Transverse colon (tissue), 4 donors: Measurements from ENCODE around the gene DNHD1.

Source experiments
- EP300 ChIP-seq: sonication (generic); formaldehyde crosslinking; IDR thresholded peaks from one replicate; pipeline ENCODE4 v1.6.1; 2017; ENCODE audit warnings: antibody characterized with exemption, low read depth
- POLR2A ChIP-seq: fragments of 450-650 bp; IDR thresholded peaks from one replicate; pipeline ENCODE4 v1.6.1; 2016; ENCODE audit warnings: antibody characterized with exemption, mild to moderate bottlenecking, moderate library complexity
- POLR2AphosphoS5 ChIP-seq, 3 donors: sonication (generic); formaldehyde crosslinking; IDR thresholded peaks; one replicate each; pipeline ENCODE4 v1.6.1; 2016; ENCODE audit warnings: antibody characterized with exemption in 3 of 3
- TF ChIP-seq, protein P1 (sequence below), 5 experiments: fragments of 200-600 bp in 3 of 5; fragments of 450-650 bp in 2 of 5; sonication (generic) in 3 of 5; IDR thresholded peaks; 1 replicate in 2 of 5; 2 replicates in 3 of 5; pipeline ENCODE4 v1.5.1; 2016 to 2017; ENCODE audit warnings: antibody characterized with exemption in 5 of 5, inconsistent platforms in 3 of 5, mild to moderate bottlenecking in 2 of 5, moderate library complexity in 1 of 5

DNA sequence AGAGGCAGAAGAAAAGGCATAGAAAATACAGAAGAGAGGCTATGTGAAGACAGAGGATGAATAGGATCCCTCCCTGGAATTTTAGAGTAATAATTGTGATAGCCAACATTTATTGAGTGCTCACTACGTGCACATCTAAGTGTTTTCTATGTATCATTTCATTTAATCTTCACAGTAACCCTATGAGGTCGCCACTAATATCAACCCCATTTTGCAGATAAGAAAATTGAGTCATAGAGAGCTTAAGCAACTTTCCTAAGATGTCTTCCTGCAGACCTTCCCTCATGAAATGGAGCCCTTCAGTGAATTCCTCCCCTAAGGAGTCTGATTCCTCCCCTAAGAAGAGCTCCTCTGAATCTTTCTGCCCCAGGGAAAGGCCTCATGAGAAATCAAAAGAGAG lies 68.2 kb downstream of the DNHD1 start:
- TF ChIP-seq, protein P1, sequence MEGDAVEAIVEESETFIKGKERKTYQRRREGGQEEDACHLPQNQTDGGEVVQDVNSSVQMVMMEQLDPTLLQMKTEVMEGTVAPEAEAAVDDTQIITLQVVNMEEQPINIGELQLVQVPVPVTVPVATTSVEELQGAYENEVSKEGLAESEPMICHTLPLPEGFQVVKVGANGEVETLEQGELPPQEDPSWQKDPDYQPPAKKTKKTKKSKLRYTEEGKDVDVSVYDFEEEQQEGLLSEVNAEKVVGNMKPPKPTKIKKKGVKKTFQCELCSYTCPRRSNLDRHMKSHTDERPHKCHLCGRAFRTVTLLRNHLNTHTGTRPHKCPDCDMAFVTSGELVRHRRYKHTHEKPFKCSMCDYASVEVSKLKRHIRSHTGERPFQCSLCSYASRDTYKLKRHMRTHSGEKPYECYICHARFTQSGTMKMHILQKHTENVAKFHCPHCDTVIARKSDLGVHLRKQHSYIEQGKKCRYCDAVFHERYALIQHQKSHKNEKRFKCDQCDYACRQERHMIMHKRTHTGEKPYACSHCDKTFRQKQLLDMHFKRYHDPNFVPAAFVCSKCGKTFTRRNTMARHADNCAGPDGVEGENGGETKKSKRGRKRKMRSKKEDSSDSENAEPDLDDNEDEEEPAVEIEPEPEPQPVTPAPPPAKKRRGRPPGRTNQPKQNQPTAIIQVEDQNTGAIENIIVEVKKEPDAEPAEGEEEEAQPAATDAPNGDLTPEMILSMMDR (IDR thresholded peaks at IDR 0.05) = no peak
- TF ChIP-seq POLR2AphosphoS5 (IDR thresholded peaks at IDR 0.05) = no peak
- TF ChIP-seq EP300 = no peak
- TF ChIP-seq POLR2A = no peak
